GM13977 (cell line): ENCODE measurements around the gene NPPA.

Source experiments
- DNase-seq: peaks from one replicate; pipeline ENCODE4 v3.0.0; 2012; ENCODE audit warnings: low spot score
- CTCF ChIP-seq: IDR thresholded peaks from 2 replicates; pipeline ENCODE4 v1.5.1; 2012; ENCODE audit warnings: mild to moderate bottlenecking, control low read depth; ENCODE audit not compliant: insufficient read depth; ENCODE audit errors: extremely low read depth, missing control alignments
- in situ Hi-C: fragments of 300-500 bp; cut with MboI; formaldehyde crosslinking; loops from one replicate; pipeline ENCODE4 v1.12.0; 2022; ENCODE audit warnings: low sequenced_read_pairs, low pct_unique_long_range_greater_than_20kb, mixed read lengths, inconsistent platforms; ENCODE audit not compliant: unreplicated experiment

NPPA gene

GRCh38 chr1:11837767-11838348 is 9.7 kb downstream of the NPPA start:
- in situ Hi-C loops, result no loop called here
- no peak for TF ChIP-seq CTCF
- DNase-seq, result no peak

- DNase-seq, result no peak
- no peak for TF ChIP-seq CTCF
- in situ Hi-C loops, result no loop called here
Measured at GRCh38 chr1:11836955-11837766, 10.4 kb downstream of the NPPA start.

- no peak for TF ChIP-seq CTCF
- no peak for DNase-seq
- in situ Hi-C loops, result no loop called here
Measured at GRCh38 chr1:11835441-11836225, 11.9 kb downstream of the NPPA start.

- TF ChIP-seq CTCF, result no peak
- in situ Hi-C loops, result no loop called here
- no peak for DNase-seq
Measured at GRCh38 chr1:11833900-11834299, 13.7 kb downstream of the NPPA start.

GRCh38 chr1:11833497-11833896 is 14.1 kb downstream of the NPPA start:
- in situ Hi-C loops, result no loop called here
- no peak for TF ChIP-seq CTCF

GRCh38 chr1:11831945-11832725 is 15.4 kb downstream of the NPPA start:
- in situ Hi-C loops, result no loop called here
- no peak for TF ChIP-seq CTCF
- DNase-seq, result no peak

More at GRCh38 chr1:11833497-11833896, 14.1 kb downstream of the NPPA start:
- DNase-seq, result no peak
